Cardiac muscle cell (in vitro differentiated cells and primary cell): ENCODE data around the gene TMEM94. TPM values are rescaled to one million over a fixed set of nuclear protein-coding genes. Genes with fewer than 3 reads are reported as not detected.

Experiments
- DNase-seq, 2 donors: peaks; one replicate each; pipeline versions ENCODE4 v3.0.0 to v3.0.0-alpha.2; 2010 to 2017; ENCODE audit warnings: low read depth in 1 of 2, low spot score in 1 of 2
- H3K27ac ChIP-seq: fragments of 200-600 bp; sonication (generic); 2 replicates; pipeline ENCODE4 v1.5.1; 2016
- H3K27me3 ChIP-seq: fragments of 200-600 bp; sonication (generic); 2 replicates; pipeline ENCODE4 v1.6.0; 2016; ENCODE audit warnings: control low read depth
- H3K36me3 ChIP-seq: fragments of 200-600 bp; sonication (generic); 2 replicates; pipeline ENCODE4 v1.5.1; 2016; ENCODE audit warnings: control low read depth
- H3K4me1 ChIP-seq: fragments of 200-600 bp; sonication (generic); 2 replicates; pipeline ENCODE4 v1.8.1; 2017; ENCODE audit warnings: low read depth, mild to moderate bottlenecking, mixed run types
- H3K4me3 ChIP-seq: fragments of 200-600 bp; sonication (generic); 2 replicates; pipeline ENCODE4 v1.5.1; 2016; ENCODE audit warnings: mild to moderate bottlenecking
- H3K9me3 ChIP-seq: fragments of 200-600 bp; sonication (generic); 2 replicates; pipeline ENCODE4 v1.5.1; 2017; ENCODE audit warnings: low read depth, mild to moderate bottlenecking, control low read depth
- polyA plus RNA-seq: library from polyadenylated mRNA; unstranded; fragments of >200 nt; fragmentation: Nextera tagmentation; extraction: Ambion mirVana; gene quantifications from 2 replicates; pipeline ENCODE4 v1.2.1, GENCODE V29; 2016
- total RNA-seq: library from RNA; depleted of rRNA; stranded (reverse); fragments of >200 nt; gene quantifications from 2 replicates; pipeline ENCODE4 v1.2.3, GENCODE V29; 2016
- TF ChIP-seq, protein P1 (sequence below): IDR thresholded peaks from 2 replicates; pipeline ENCODE4 v1.5.1; 2012; ENCODE audit warnings: low read depth, mild to moderate bottlenecking, low read length

The TMEM94 gene
- total RNA-seq = 87.1 and 105 TPM in 2 replicates
- polyA plus RNA-seq = 74.2 and 93.5 TPM in 2 replicates

DNA sequence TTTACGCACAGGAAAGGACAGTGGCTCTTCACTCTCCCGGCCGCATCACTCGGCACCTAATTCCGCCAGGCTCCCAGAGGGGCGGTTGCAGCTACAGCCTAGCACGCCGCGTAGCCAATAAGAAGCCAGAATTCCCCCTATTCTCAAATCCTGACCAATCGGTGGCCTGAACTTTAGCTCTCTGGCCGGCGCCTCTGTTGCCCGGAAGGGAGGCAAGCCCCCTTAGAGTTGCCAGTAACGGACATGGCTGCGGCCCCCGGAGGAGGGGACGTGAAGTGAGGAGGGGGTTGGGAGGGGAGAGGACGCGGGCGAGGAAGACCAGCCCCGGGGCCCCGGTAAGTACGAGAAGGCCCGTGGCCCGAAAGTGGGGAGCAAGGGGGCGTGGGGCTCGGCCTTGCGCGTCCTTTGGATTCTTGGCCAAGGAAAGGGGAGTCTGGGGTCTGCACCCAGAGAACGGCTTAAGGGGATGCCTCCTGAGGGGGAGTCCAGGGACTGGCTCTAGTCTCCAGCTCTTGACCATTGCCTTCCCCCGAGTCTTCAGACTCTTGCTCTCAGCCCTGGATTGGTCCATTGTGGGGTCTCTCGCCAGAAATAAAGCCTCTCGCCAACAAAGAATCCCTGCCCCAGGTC lies at the start of gene TMEM94:
TSS of gene TMEM94 (plus strand) at position 219 of the 630 bp plus-strand sequence. CDS start 15,271 bp downstream, outside the sequence.
- H3K27me3 ChIP-seq = no peaks in the 10 kb centered on the region
- H3K27ac ChIP-seq = peak within 1 kb of the TSS; percentile 72
- peaks cover 20% of the 10 kb centered on the region for H3K4me1 ChIP-seq
- TF ChIP-seq, protein P1, sequence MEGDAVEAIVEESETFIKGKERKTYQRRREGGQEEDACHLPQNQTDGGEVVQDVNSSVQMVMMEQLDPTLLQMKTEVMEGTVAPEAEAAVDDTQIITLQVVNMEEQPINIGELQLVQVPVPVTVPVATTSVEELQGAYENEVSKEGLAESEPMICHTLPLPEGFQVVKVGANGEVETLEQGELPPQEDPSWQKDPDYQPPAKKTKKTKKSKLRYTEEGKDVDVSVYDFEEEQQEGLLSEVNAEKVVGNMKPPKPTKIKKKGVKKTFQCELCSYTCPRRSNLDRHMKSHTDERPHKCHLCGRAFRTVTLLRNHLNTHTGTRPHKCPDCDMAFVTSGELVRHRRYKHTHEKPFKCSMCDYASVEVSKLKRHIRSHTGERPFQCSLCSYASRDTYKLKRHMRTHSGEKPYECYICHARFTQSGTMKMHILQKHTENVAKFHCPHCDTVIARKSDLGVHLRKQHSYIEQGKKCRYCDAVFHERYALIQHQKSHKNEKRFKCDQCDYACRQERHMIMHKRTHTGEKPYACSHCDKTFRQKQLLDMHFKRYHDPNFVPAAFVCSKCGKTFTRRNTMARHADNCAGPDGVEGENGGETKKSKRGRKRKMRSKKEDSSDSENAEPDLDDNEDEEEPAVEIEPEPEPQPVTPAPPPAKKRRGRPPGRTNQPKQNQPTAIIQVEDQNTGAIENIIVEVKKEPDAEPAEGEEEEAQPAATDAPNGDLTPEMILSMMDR = no peak
- H3K4me3 ChIP-seq = peak within 1 kb of the TSS; percentile 42
- H3K36me3 ChIP-seq = no peaks in the 10 kb centered on the region
- peak; percentile 98 to 99 for DNase-seq
- no peaks in the 10 kb centered on the region for H3K9me3 ChIP-seq

DNA sequence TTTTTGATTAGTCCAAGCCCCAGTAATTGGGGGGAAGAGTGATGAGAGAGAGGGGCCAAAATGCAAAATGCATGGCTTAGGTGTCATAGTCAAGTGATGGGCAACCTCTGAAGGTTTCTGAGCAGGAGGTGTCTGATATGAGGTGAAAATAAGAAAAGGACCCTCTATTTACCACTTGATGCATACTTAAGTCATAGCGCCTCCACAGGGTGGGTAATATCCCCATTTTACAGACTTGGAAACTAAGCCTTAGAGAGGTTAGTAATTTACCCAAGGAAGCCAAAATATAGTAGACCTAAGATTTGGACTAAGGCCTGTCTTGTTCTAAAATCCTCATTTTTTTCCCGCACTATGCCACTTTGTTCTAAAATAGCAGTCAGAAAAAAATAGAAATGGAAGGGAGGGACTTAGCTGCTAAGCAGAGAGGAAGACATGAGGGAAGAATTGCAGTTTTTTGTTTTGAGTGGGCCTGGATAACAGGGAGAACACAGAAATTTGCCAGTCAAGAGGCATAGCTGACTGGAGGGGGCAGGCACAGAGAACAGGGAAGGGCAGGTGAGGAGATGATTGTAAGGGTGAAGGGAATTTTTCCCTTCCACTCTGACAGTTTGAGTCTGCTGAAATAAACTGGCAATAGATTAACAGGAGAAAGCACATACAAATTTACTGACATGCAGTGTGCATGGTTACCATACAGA lies 48.6 kb upstream of the TMEM94 start:
- no peak overlapping the region for H3K27ac ChIP-seq
- H3K27me3 ChIP-seq = no peaks in the 10 kb centered on the region
- no peaks in the 10 kb centered on the region for H3K9me3 ChIP-seq
- TF ChIP-seq, protein P1 = no peak
- peaks cover 8% of the 10 kb centered on the region for H3K4me1 ChIP-seq
- H3K36me3 ChIP-seq = no peaks in the 10 kb centered on the region
- no peak for DNase-seq
- H3K4me3 ChIP-seq = no peak overlapping the region

DNA sequence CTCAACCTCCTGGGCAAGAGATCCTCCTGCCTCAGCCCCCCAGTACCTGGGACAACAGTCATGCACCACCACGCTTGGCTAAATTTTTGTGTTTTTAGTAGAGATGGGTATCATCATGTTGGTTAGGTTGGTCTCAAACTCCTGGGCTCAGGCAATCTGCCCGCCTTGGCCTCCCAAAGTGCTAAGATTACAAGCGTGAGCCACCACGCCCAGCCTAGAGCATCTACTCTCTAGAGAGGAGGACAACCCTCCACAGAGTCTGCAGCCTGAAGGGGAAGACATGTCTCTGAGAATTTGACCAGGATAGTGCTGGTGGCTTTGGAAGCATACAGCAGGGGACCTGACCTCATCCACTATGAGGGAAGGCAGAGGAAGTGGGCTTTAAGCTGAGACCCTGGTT lies 46.3 kb upstream of the TMEM94 start:
- Histone ChIP-seq H3K27me3 (no peaks in the 10 kb centered on the region), H3K4me1 (peaks cover 4% of the 10 kb centered on the region), H3K27ac (no peak overlapping the region), H3K4me3 (no peak overlapping the region), H3K36me3 (no peaks in the 10 kb centered on the region), H3K9me3 (no peaks in the 10 kb centered on the region)
- TF ChIP-seq, protein P1 = no peak
- no peak for DNase-seq

DNA sequence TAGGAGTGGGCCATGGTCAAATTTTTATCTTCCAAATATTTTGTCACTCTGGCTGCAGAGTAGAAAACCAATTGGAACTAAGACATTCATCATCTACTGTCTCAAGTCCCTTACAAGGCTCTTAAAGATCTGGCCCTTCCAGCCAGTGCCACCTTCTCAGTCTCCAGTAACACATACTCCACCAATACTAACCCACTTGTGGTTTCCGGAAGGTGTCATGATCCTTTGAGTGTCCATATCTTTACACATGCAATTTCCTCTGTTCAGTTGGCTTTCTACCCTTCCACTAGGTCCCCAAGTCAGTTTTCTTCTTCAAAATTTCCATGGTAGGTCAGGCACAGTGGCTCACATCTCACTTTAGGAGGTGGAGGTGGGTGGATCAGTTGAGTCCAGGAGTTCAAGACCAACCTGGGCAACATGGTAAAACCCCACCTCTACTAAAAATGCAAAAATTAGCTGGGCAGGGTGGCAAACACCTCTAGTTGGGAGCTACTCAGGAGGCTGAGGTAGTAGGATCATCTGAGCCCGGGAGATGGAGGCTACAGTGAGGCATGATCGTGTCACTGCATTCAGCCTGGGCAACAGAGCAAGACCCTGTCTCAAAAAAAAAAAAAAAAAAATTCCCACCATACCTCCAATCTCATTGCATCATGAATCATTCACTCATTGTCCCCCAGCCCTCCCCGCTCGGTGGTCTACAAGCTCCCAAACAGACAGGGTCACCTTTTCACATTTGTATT lies 44.9 kb upstream of the TMEM94 start:
- Histone ChIP-seq H3K36me3 (no peaks in the 10 kb centered on the region), H3K27me3 (no peaks in the 10 kb centered on the region), H3K9me3 (no peaks in the 10 kb centered on the region), H3K4me1 (no peaks in the 10 kb centered on the region), H3K4me3 (no peak overlapping the region), H3K27ac (no peak overlapping the region)
- DNase-seq = no peak
- TF ChIP-seq, protein P1 = no peak

DNA sequence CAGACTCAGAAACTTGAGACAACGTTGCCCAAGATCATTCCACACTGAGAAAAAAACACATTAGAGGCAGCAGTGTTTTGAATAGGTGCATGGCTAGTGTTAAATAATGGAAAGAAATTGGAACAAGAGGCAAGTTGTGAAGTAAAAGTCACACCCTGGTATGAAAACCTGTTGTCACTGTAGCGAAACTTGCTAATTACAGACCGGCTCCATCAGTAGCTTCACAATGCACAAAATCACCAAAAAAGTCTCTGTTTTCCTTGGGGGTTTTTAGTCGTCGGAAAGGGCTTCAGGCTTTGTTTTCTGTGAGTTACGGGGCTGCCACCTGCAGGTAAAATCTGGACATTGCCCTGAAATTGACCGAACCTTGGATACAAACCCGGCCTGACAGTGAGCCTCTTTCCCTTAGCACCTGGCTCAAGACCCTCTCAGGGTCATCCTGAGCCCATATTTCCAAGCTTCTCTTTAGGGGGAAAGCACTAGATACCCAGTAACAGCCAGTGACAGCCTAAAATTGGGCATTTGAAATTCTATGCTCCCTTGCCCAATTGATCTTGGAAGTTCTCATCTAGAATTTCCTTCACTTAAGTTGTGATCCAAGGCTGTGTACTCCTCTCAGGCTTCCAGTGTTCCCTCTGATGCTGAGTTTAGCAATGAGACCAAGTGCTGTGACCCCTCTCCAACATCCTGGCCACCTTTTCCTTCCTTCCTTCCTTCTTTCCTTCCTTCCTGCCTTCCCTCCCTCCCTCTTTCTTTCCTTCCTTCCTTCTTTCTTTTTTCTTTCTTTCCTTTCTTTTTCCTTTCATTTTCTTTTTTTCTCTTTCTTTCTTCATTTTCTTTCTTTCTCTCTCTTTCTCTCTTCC lies 43.7 kb upstream of the TMEM94 start:
- no peaks in the 10 kb centered on the region for H3K27me3 ChIP-seq
- no peaks in the 10 kb centered on the region for H3K9me3 ChIP-seq
- H3K4me1 ChIP-seq = peaks cover 9% of the 10 kb centered on the region
- no peak overlapping the region for H3K4me3 ChIP-seq
- no peaks in the 10 kb centered on the region for H3K36me3 ChIP-seq
- peak; percentile 72 to 76 for DNase-seq
- no peak overlapping the region for H3K27ac ChIP-seq
- TF ChIP-seq, protein P1 = peak; percentile 72
